HG03103 (cell line): ENCODE data around the gene PLEKHA7.

Experiments
- ATAC-seq: cut with Tn5 transposase; IDR thresholded peaks from one replicate; pipeline ENCODE4 v1.9.1; 2021; ENCODE audit warnings: low read depth; ENCODE audit not compliant: unreplicated experiment

Gene PLEKHA7

GRCh38 chr11:16857186-16857585 lies 157.0 kb downstream of the PLEKHA7 start:
- no peak for ATAC-seq

GRCh38 chr11:16856022-16856471 lies 158.2 kb downstream of the PLEKHA7 start:
- ATAC-seq = no peak

GRCh38 chr11:16854979-16855378 lies 159.2 kb downstream of the PLEKHA7 start:
- ATAC-seq = no peak

- no peak for ATAC-seq
Measured at GRCh38 chr11:16853859-16854258, 160.4 kb downstream of the PLEKHA7 start.

- ATAC-seq = no peak
Measured at GRCh38 chr11:16853266-16853665, 160.9 kb downstream of the PLEKHA7 start.

- ATAC-seq = no peak
Measured at GRCh38 chr11:16846305-16846704, 167.9 kb downstream of the PLEKHA7 start.

- ATAC-seq = no peak
Measured at GRCh38 chr11:16844268-16844771, 169.9 kb downstream of the PLEKHA7 start.

GRCh38 chr11:16843294-16843693 lies 170.9 kb downstream of the PLEKHA7 start:
- ATAC-seq = no peak

GRCh38 chr11:16841984-16842383 lies 172.2 kb downstream of the PLEKHA7 start:
- no peak for ATAC-seq

GRCh38 chr11:16841481-16841880 lies 172.7 kb downstream of the PLEKHA7 start:
- no peak for ATAC-seq

- no peak for ATAC-seq
Measured at GRCh38 chr11:16840951-16841350, 173.3 kb downstream of the PLEKHA7 start.

GRCh38 chr11:16839821-16840220 lies 174.4 kb downstream of the PLEKHA7 start:
- no peak for ATAC-seq

- ATAC-seq = no peak
Measured at GRCh38 chr11:16834384-16834783, 179.8 kb downstream of the PLEKHA7 start.

GRCh38 chr11:16833026-16833425 lies 181.2 kb downstream of the PLEKHA7 start:
- ATAC-seq = no peak

GRCh38 chr11:16832193-16832539 lies 182.0 kb downstream of the PLEKHA7 start:
- no peak for ATAC-seq

- ATAC-seq = no peak
Measured at GRCh38 chr11:16831316-16832192, 182.7 kb downstream of the PLEKHA7 start.

- ATAC-seq = no peak
Measured at GRCh38 chr11:16827139-16827538, 187.1 kb downstream of the PLEKHA7 start.

- no peak for ATAC-seq
Measured at GRCh38 chr11:16825968-16826367, 188.2 kb downstream of the PLEKHA7 start.

- ATAC-seq = no peak
Measured at GRCh38 chr11:16825101-16825500, 189.1 kb downstream of the PLEKHA7 start.

- ATAC-seq = peak; percentile 90
Measured at GRCh38 chr11:16820324-16821092, 193.7 kb downstream of the PLEKHA7 start.

- ATAC-seq = no peak
Measured at GRCh38 chr11:16818284-16818683, 195.9 kb downstream of the PLEKHA7 start.
